Esophagus (tissue), 2 donors: ENCODE measurements around the gene PHF8. TPM values are rescaled to one million over a fixed set of nuclear protein-coding genes. Genes with fewer than 3 reads are reported as not detected.

Source experiments
- H3K27ac ChIP-seq, 2 donors: one replicate each; pipeline ENCODE4 v1.5.1; 2013; ENCODE audit warnings: low read depth in 2 of 2, mild to moderate bottlenecking in 2 of 2, inconsistent platforms in 1 of 2, low read length in 1 of 2, moderate library complexity in 1 of 2
- H3K27me3 ChIP-seq, 2 donors: one replicate each; pipeline ENCODE4 v1.6.1; 2013; ENCODE audit warnings: low read length in 2 of 2, control low read depth in 1 of 2, mild to moderate bottlenecking in 1 of 2; ENCODE audit not compliant: insufficient read depth in 2 of 2, control insufficient read depth in 1 of 2
- H3K36me3 ChIP-seq, 2 donors: one replicate each; pipeline ENCODE4 v1.6.1; 2013; ENCODE audit warnings: low read length in 1 of 2; ENCODE audit not compliant: control insufficient read depth in 2 of 2, insufficient read depth in 2 of 2
- H3K4me1 ChIP-seq, 2 donors: one replicate each; pipeline ENCODE4 v1.6.1; 2013; ENCODE audit warnings: low read length in 1 of 2; ENCODE audit not compliant: control insufficient read depth in 2 of 2, insufficient read depth in 2 of 2
- H3K4me3 ChIP-seq, 2 donors: one replicate each; pipeline ENCODE4 v1.5.1; 2013; ENCODE audit warnings: low read length in 2 of 2, mild to moderate bottlenecking in 2 of 2, low read depth in 1 of 2, moderate library complexity in 1 of 2
- H3K9me3 ChIP-seq, 2 donors: one replicate each; pipeline ENCODE4 v1.6.1; 2013; ENCODE audit warnings: mild to moderate bottlenecking in 2 of 2, low read depth in 1 of 2, low read length in 1 of 2, moderate library complexity in 1 of 2; ENCODE audit not compliant: control insufficient read depth in 2 of 2, insufficient read depth in 1 of 2
- WGBS, 2 donors: extraction: QIAGEN DNeasy Blood & Tissue Kit; methylation state at CpG; one replicate each; pipeline ENCODE4 v1.1.7; 2013; 5-methylcytosine and 5-hydroxymethylcytosine counted together
- polyA plus RNA-seq, 2 donors: library from polyadenylated mRNA; stranded (reverse); fragments of 200-250 nt; gene quantifications; one replicate each; pipeline ENCODE4 v1.2.3, GENCODE V29; 2013
- donor health status: healthy with polysubstance abuse.
- donor health status: Bipolar disorder and iron deficiency.

The PHF8 gene
- polyA plus RNA-seq, 2 donors, result 6.7 to 10.3 TPM

DNA sequence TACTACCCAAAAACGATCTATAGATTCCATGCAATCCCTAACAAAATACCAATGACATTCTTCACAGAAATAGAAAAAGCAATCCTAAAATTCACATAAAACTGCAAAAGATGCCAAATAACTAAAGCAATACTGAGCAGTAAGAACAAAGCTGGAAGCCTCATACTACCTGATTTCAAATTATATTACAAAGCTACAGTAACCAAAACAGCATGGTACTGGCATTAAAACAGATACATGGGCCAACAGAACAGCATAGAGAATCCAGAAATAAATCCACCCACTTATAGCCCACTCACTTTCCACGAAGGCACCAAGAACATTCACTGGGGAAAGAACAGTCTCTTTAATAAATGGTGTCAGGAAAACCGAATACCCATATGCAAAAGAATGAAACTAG, 74.7 kb downstream of the PHF8 start:
- Histone ChIP-seq H3K9me3 (no peaks in the 10 kb centered on the region), H3K36me3 (no peaks in the 10 kb centered on the region), H3K4me3 (no peak overlapping the region), H3K27ac (no peak overlapping the region), H3K4me1 (no peaks in the 10 kb centered on the region), H3K27me3 (no peaks in the 10 kb centered on the region)
- 91 to 100% methylated on average over 3 of the region's 3 CpGs for WGBS, 2 donors

DNA sequence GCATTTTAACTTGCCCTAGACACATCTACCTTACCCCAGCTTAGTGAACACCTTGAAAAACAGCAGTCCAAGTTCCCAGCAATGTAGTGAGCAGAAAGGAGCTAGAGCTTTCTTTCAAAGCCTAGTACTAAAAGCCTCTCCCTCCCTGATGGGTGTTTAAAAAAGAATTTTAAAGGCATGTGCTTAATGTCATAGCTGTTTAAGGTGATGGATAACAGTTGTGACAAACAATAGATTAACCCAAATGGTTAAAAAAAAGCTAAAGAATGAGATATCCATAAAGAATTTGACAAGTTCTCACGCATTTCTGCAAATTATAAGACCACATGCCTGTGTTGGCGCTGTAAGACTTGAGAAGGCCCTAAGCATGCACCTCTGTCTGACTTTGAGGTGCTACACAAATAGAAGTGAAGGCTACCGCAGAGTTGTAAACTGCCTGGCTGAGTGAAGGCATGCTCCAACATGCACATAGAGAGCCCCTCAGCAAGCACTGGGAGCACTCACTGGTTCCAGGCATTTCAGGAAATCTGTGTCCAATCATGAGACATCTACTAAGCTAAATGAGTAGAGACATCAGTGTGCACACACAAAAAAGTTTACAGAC, 94.0 kb downstream of the PHF8 start:
- Histone ChIP-seq H3K4me1 (no peaks in the 10 kb centered on the region), H3K27ac (no peak overlapping the region), H3K4me3 (no peak overlapping the region), H3K36me3 (no peaks in the 10 kb centered on the region), H3K9me3 (no peaks in the 10 kb centered on the region), H3K27me3 (no peaks in the 10 kb centered on the region)
- 73 to 84% methylated on average over 3 of the region's 3 CpGs for WGBS, 2 donors

DNA sequence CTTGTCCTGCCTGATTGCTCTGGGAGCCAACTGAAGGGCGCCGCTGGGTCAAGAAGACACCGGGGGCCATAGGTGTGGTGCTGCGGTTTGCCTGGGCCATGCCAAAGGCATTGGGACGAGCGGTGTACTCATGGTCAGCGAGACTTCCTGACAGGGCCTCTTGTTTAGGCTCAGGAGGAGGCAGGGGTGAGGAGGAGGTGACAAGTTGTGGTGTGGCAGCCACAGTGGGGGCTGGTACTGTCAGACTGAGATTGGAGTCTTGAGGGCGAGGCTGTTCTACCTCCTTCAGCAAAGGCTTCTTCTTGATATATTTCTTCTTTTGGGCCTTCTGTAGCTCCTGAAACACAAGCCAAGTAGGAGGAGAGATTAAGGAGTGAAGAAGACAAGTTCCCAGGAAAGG, 104.1 kb downstream of the PHF8 start:
- no peaks in the 10 kb centered on the region for H3K27me3 ChIP-seq
- no peak overlapping the region for H3K27ac ChIP-seq
- peaks cover 0 to 3% of the 10 kb centered on the region in 2 donors for H3K9me3 ChIP-seq
- H3K36me3 ChIP-seq, result peaks cover 0 to 28% of the 10 kb centered on the region in 2 donors
- WGBS, 2 donors, result 80 to 98% methylated on average over 8 of the region's 8 CpGs
- H3K4me1 ChIP-seq, result no peaks in the 10 kb centered on the region
- H3K4me3 ChIP-seq, result no peak overlapping the region

DNA sequence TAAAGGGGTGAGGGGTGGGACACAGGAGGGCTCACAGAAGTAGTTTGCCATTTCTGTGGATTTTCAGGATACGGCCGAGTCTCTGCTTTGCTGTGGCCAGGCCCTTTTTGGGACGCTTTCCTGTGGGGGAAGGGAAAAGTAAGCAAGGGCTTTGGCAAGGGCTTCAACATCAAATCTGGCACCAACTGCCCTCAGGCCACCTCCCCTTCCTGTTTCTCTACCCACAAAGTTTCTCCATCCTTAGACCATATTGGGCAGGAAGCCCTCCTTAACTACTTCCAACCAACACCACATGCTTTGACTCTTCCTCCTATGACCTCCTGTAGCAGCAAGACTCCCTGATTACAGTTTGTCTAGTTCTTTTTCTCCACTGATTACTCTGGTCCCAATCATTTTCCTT, 105.1 kb downstream of the PHF8 start:
- H3K36me3 ChIP-seq, result peaks cover 0 to 28% of the 10 kb centered on the region in 2 donors
- no peaks in the 10 kb centered on the region for H3K27me3 ChIP-seq
- WGBS, 2 donors, result 89 to 98% methylated on average over 3 of the region's 3 CpGs

DNA sequence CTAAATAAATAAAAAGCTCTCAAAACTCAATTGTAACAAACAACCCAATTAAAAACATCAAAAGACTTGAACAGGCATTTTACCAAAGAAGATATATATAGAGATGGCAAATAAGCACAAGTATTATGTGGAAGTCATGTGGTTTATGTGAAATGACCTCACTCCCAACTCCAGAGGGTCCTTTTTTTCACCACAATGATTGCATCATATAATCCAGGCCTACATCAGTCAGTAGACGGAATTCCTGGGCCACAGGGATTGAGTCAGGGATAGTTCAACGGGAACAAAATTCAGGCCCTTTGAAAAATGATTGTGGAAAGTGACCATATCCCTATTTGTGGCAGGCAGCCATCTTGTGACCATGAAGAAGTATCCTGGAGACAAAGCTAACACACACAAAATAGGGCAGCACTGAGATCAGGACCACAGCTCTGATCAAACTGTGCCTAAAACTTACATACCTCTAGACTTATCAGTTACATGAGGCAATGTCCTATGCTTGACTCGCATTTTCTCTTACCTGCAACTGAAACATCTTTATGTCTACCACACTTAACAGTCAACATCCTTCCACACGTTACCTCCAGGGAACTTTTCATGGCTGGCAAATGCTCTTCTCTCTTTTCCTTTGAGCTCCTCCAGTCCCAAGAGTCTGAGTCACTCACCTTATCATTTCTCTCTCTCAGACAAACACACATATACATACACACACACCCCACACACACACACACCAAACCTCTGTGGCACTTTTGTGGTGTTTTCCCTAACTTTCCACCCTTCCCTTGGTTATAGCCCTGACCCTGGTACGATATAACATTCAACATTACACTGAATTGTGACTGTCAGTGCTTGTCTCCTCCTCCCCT, 113.5 kb downstream of the PHF8 start:
- Histone ChIP-seq H3K4me1 (no peaks in the 10 kb centered on the region), H3K9me3 (no peaks in the 10 kb centered on the region), H3K27ac (no peak overlapping the region), H3K36me3 (no peaks in the 10 kb centered on the region), H3K4me3 (no peak overlapping the region), H3K27me3 (no peaks in the 10 kb centered on the region)
- 61 to 73% methylated on average over 5 of the region's 5 CpGs for WGBS, 2 donors

More for the DNA sequence above, 105.1 kb downstream of the PHF8 start:
- H3K4me1 ChIP-seq, result no peaks in the 10 kb centered on the region
- no peak overlapping the region for H3K27ac ChIP-seq
- no peak overlapping the region for H3K4me3 ChIP-seq
- H3K9me3 ChIP-seq, result peaks cover 0 to 3% of the 10 kb centered on the region in 2 donors

DNA sequence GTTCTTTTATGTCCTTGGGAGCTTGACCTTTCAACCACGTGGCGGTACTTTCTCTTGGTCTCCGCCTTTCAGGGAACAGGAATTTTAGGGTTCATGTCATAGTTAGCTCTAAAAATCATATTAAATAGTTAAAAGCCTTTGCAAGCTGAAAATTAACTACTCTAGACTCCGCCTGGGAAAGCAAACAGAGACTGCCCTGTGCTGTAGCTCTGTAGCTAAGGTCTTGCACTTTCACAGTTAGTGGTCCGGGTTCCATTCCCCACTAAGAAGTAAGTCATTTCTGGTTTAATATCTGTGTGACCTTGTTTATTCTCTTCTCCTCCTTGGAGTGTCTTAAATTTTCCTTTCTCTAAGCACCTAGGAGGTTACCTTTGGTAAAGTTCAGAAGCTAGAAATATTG, 118.2 kb downstream of the PHF8 start:
- H3K4me1 ChIP-seq, result no peaks in the 10 kb centered on the region
- no peak overlapping the region for H3K27ac ChIP-seq
- WGBS, 2 donors, result 46 to 60% methylated on average over 5 of the region's 5 CpGs
- no peaks in the 10 kb centered on the region for H3K36me3 ChIP-seq
- no peak overlapping the region for H3K4me3 ChIP-seq
- H3K27me3 ChIP-seq, result peaks cover 0 to 2% of the 10 kb centered on the region in 2 donors
- H3K9me3 ChIP-seq, result no peaks in the 10 kb centered on the region

DNA sequence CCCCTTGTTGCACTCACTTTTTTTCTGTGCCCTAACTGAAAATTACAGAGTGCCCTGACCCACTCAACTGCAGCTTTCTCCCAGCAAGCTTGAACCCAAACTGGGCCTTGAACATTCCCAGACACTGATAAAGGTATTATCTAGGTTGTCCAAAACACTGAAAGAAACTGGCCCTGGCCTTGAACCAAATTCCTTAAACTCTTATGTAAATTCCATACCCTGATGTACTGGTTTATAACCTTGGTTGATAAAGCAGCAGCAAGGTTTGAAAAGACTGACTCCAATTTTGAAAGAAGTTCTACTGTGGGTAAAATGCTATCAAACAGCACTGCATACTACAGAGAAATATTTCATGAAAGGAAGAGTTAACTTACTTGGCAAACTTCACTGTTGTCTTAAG, 125.6 kb downstream of the PHF8 start:
- Histone ChIP-seq H3K4me1 (no peaks in the 10 kb centered on the region), H3K36me3 (no peaks in the 10 kb centered on the region), H3K27me3 (no peaks in the 10 kb centered on the region)

DNA sequence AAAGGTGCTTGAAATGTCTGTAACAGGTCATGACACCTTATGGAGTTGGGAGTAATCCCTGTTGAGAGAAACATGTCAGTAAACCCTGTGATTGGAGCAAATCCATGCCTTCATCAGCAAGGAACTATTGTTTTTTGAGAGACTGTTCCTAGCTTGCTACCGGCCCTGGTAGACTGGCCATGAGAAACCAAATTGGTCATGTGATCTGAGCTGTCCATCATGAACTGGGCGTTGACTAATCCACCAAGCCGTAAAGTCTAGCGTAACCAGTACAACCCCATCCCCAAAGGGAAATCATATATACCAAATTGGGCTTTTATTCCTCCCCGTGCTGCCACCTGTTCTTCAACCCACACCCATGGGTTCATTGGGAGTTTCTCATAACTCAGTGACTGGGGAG, 143.7 kb downstream of the PHF8 start:
- Histone ChIP-seq H3K27me3 (no peaks in the 10 kb centered on the region), H3K36me3 (no peaks in the 10 kb centered on the region), H3K27ac (no peak overlapping the region), H3K4me3 (no peak overlapping the region), H3K4me1 (no peaks in the 10 kb centered on the region), H3K9me3 (no peaks in the 10 kb centered on the region)
- 79 to 86% methylated on average over 5 of the region's 5 CpGs for WGBS, 2 donors

More for the DNA sequence above, 125.6 kb downstream of the PHF8 start:
- no peaks in the 10 kb centered on the region for H3K9me3 ChIP-seq
- no peak overlapping the region for H3K4me3 ChIP-seq
- H3K27ac ChIP-seq, result no peak overlapping the region

DNA sequence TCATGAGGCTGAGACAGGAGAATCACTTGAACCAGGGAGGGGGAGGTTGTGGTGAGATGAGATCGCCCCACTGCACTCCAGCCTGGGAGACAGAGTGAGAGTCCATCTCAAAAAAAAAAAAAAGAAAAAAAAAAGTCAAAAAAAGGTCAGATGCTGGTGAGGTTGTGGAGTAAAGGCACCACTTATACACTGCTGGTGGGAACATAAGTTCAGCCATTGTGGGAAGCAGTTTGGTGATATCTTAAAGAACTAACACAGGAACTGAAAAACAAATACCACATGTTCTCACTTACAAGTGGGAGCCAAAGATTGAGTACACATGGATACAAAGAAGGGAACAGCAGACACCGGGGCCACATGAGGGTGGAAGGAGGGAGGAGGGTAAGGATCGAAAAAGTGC, 149.0 kb downstream of the PHF8 start:
- no peaks in the 10 kb centered on the region for H3K27me3 ChIP-seq
- no peak overlapping the region for H3K27ac ChIP-seq

More for the DNA sequence above, 149.0 kb downstream of the PHF8 start:
- Histone ChIP-seq H3K9me3 (no peaks in the 10 kb centered on the region), H3K4me1 (no peaks in the 10 kb centered on the region), H3K36me3 (no peaks in the 10 kb centered on the region), H3K4me3 (no peak overlapping the region)
- WGBS, 2 donors, result 83 to 85% methylated on average over 3 of the region's 3 CpGs
